ENCODE data around the gene ANO6. TPM values are rescaled to one million over a fixed set of nuclear protein-coding genes. Genes with fewer than 3 reads are reported as not detected.

Gene ANO6
- total RNA-seq, 2 donors from 2014 or later: 13.2 to 21.2 TPM

DNA sequence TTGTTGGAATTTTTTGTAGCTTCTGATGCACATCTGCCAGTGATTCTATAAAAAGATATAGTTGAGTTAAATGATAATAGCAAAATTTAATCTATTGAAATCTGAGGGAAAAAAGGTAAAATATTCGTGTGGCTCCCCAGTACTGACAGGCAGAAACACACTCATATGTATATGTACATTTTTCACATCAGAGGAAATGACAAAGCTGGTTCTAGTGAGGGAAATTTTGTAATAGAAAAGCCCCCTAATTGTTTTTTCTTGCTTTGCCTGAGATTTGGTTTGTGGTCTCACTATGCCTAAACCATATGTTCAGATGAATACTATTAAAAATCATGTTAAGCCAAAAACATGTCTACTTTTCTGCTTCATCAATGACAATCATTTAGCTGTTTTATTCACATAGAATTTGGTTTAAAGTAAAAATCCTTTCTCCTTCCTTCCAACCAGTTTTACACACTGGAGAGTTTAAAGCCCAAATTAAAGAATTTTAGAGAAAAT, 203.5 kb downstream of the ANO6 start:
- no peaks in the 10 kb centered on the region for H3K27me3 ChIP-seq
- no peaks in the 10 kb centered on the region for H3K4me1 ChIP-seq
- TF ChIP-seq, protein P1, sequence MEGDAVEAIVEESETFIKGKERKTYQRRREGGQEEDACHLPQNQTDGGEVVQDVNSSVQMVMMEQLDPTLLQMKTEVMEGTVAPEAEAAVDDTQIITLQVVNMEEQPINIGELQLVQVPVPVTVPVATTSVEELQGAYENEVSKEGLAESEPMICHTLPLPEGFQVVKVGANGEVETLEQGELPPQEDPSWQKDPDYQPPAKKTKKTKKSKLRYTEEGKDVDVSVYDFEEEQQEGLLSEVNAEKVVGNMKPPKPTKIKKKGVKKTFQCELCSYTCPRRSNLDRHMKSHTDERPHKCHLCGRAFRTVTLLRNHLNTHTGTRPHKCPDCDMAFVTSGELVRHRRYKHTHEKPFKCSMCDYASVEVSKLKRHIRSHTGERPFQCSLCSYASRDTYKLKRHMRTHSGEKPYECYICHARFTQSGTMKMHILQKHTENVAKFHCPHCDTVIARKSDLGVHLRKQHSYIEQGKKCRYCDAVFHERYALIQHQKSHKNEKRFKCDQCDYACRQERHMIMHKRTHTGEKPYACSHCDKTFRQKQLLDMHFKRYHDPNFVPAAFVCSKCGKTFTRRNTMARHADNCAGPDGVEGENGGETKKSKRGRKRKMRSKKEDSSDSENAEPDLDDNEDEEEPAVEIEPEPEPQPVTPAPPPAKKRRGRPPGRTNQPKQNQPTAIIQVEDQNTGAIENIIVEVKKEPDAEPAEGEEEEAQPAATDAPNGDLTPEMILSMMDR (IDR thresholded peaks at IDR 0.05): no peak
- H3K36me3 ChIP-seq: no peaks in the 10 kb centered on the region
- H3K27ac ChIP-seq: no peak overlapping the region
- intact Hi-C loops (cut with DNase I): no loop called here
- H3K4me3 ChIP-seq: no peak overlapping the region
- DNase-seq: no peak
- no peak overlapping the region for H3K9ac ChIP-seq (ENCODE audit: low read depth in 2 of 2, low read length in 2 of 2)
- H3K9me3 ChIP-seq: no peaks in the 10 kb centered on the region

DNA sequence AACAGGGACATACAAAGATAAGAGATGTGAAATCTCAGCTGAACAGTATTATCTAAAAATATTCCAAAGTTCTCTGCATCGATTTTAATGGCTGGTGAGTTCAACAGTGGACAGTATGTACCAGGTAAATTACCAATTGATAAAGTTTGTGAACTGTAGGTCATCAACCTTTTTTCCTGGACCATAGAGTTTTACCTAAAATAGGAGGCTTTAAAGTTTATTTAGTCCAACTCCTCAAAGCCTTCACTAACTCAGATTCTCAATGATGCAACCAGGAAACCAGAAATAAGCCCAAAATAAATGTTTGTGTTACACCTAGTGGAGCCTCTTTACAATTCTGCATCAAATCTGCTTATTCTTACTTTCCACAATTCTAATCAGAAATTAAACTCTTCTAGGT, 205.8 kb downstream of the ANO6 start:
- Histone ChIP-seq H3K36me3 (no peaks in the 10 kb centered on the region), H3K27me3 (no peaks in the 10 kb centered on the region), H3K4me1 (no peaks in the 10 kb centered on the region), H3K9ac (ENCODE audit: low read depth in 2 of 2, low read length in 2 of 2) (no peak overlapping the region), H3K9me3 (no peaks in the 10 kb centered on the region), H3K27ac (no peak overlapping the region), H3K4me3 (no peak overlapping the region)
- DNase-seq: no peak
- TF ChIP-seq, protein P1 (IDR thresholded peaks at IDR 0.05): no peak
- intact Hi-C loops (cut with DNase I): no loop called here

DNA sequence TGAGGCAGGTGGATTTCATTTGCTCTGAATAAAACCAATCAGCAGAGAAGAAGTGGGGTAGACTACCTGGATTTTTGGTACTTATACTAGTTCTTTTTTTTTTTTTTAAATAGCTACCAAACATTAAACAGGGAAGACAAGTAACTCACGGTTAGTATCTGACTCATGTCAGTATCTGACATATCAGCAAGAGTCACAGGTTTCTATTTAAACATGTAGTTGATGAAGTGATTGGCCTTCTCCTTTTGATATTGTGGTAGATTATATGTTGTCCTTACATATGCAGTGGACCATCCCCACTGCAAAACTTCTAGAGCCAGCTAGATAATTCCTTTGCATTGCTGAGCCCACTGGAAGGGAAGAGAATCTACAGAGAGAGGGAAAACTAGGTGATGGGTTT, 208.0 kb downstream of the ANO6 start:
- Histone ChIP-seq H3K9me3 (no peaks in the 10 kb centered on the region), H3K4me3 (no peak overlapping the region), H3K9ac (ENCODE audit: low read depth in 2 of 2, low read length in 2 of 2) (no peak overlapping the region), H3K36me3 (no peaks in the 10 kb centered on the region), H3K4me1 (no peaks in the 10 kb centered on the region), H3K27ac (no peak overlapping the region), H3K27me3 (no peaks in the 10 kb centered on the region)
- TF ChIP-seq, protein P1 (IDR thresholded peaks at IDR 0.05): no peak
- intact Hi-C loops (cut with DNase I): no loop called here
- DNase-seq: no peak

DNA sequence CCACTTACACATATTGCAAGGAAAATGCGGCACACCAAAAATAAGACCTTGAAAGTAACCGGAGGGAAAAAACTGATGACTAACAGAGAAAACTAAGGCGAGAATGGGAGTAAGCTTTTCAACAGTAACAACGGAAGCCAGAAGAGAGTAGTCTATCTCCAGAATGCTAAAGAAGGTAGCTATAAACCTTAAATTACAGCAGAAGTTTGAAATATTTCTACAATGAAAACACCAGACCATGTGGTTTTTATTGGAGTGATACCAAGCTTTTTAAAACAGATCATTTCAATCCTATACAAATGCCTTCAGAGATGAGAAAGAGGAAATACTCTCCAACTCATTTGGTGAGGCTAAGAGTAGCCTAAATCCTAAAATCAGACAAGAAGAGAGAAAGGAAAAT, 209.5 kb downstream of the ANO6 start:
- no peak for DNase-seq
- Histone ChIP-seq H3K4me1 (no peaks in the 10 kb centered on the region), H3K4me3 (no peak overlapping the region), H3K36me3 (no peaks in the 10 kb centered on the region), H3K9ac (ENCODE audit: low read depth in 2 of 2, low read length in 2 of 2) (no peak overlapping the region), H3K9me3 (no peaks in the 10 kb centered on the region), H3K27ac (no peak overlapping the region), H3K27me3 (no peaks in the 10 kb centered on the region)
- TF ChIP-seq, protein P1 (IDR thresholded peaks at IDR 0.05): no peak
- intact Hi-C loops (cut with DNase I): no loop called here

DNA sequence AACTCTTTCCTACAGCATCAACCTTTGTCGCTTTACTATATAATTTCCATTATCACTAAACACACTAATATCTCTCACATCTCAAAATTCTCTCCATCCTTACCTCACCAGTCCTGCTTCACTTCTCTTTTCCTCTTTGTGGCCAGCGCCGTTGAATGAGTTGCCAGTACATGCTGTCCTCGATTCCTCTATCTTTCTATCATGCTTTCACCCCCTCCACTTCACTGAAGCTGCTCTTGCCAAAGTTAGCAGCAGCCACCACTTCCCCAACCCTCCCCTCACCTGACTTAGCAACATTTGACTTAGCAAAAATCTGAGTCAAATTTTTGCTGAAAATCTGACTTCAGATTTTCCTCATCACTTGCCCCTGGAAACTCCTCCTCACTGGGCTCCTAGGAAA, 210.4 kb downstream of the ANO6 start:
- TF ChIP-seq, protein P1 (IDR thresholded peaks at IDR 0.05): no peak

More for the DNA sequence above, 210.4 kb downstream of the ANO6 start:
- no peaks in the 10 kb centered on the region for H3K4me1 ChIP-seq
- intact Hi-C loops (cut with DNase I): no loop called here
- H3K9ac ChIP-seq (ENCODE audit: low read depth in 2 of 2, low read length in 2 of 2): no peak overlapping the region
- no peak for DNase-seq
- no peaks in the 10 kb centered on the region for H3K27me3 ChIP-seq
- no peaks in the 10 kb centered on the region for H3K36me3 ChIP-seq
- no peaks in the 10 kb centered on the region for H3K9me3 ChIP-seq
- no peak overlapping the region for H3K27ac ChIP-seq
- H3K4me3 ChIP-seq: no peak overlapping the region
